Left renal pelvis (tissue), 4 donors: Measurements from ENCODE around the gene SMARCA1. TPM values are rescaled to one million over a fixed set of nuclear protein-coding genes. Genes with fewer than 3 reads are reported as not detected.
"Not testable (repeated sequence)": the region's sequence is repeated elsewhere in the genome, so short reads cannot be mapped to it uniquely, and the experiment has no call there.

Experiments used
- DNase-seq, 4 donors: peaks; one replicate each; pipeline ENCODE4 v3.0.0-alpha.2; 2013; ENCODE audit warnings: low read depth in 4 of 4, low spot score in 3 of 4
- polyA plus RNA-seq, 4 donors: library from polyadenylated mRNA; unstranded; fragments of 120-200 nt; gene quantifications; one replicate each; pipeline ENCODE4 v1.2.1, GENCODE V29; 2013; ENCODE audit not compliant: insufficient read length in 4 of 4

Gene SMARCA1
- polyA plus RNA-seq = 100 to 1,000 TPM; 103 to 142 (median 113) TPM

GRCh38 chrX:129523079-129523911, at the start of gene SMARCA1:
Gene SMARCA1 (minus strand): TSS chrX:129523490. CDS start chrX:129523370, 120 bp downstream.
- DNase-seq = peak in 2 of 4 donors; percentile 49 to 54

- no peak for DNase-seq
Measured at GRCh38 chrX:129572422-129572821, 49.1 kb upstream of the SMARCA1 start.

GRCh38 chrX:129568349-129568748, 45.1 kb upstream of the SMARCA1 start:
- DNase-seq = no peak

GRCh38 chrX:129566073-129566472, 42.8 kb upstream of the SMARCA1 start:
- DNase-seq = no peak

- DNase-seq = peak in 2 of 4 donors; percentile 8 to 11
Measured at GRCh38 chrX:129565046-129565650, 41.9 kb upstream of the SMARCA1 start.

- not testable (repeated sequence) for DNase-seq
Measured at GRCh38 chrX:129564345-129564744, 41.1 kb upstream of the SMARCA1 start.

GRCh38 chrX:129561453-129561852, 38.2 kb upstream of the SMARCA1 start:
- DNase-seq = no peak

GRCh38 chrX:129559783-129560182, 36.5 kb upstream of the SMARCA1 start:
- DNase-seq = no peak

- no peak for DNase-seq
Measured at GRCh38 chrX:129557844-129558480, 34.7 kb upstream of the SMARCA1 start.

GRCh38 chrX:129556806-129557315, 33.6 kb upstream of the SMARCA1 start:
- DNase-seq = no peak

- DNase-seq = not testable (repeated sequence)
Measured at GRCh38 chrX:129554816-129555215, 31.5 kb upstream of the SMARCA1 start.

GRCh38 chrX:129553619-129554288, 30.5 kb upstream of the SMARCA1 start:
- DNase-seq = no peak

- DNase-seq = no peak
Measured at GRCh38 chrX:129549124-129549523, 25.8 kb upstream of the SMARCA1 start.

- DNase-seq = no peak
Measured at GRCh38 chrX:129545408-129545807, 22.1 kb upstream of the SMARCA1 start.

GRCh38 chrX:129544780-129545179, 21.5 kb upstream of the SMARCA1 start:
- no peak for DNase-seq

- no peak for DNase-seq
Measured at GRCh38 chrX:129540722-129541184, 17.5 kb upstream of the SMARCA1 start.

- peak in 1 of 4 donors; percentile 32 for DNase-seq
Measured at GRCh38 chrX:129540068-129540653, 16.9 kb upstream of the SMARCA1 start, which contains the start of gene OCRL. Gene OCRL (plus strand): TSS chrX:129540259. CDS start chrX:129540440, 181 bp downstream.

GRCh38 chrX:129534816-129535578, 11.7 kb upstream of the SMARCA1 start:
- no peak for DNase-seq

- no peak for DNase-seq
Measured at GRCh38 chrX:129531132-129531531, 7.8 kb upstream of the SMARCA1 start.
